Measurements from ENCODE around the gene KDM3B. TPM values are rescaled to one million over a fixed set of nuclear protein-coding genes. Genes with fewer than 3 reads are reported as not detected.

Gene KDM3B
- total and polyA plus RNA-seq, 2 experiments from 2014 or later: 25.8 to 86.6 TPM

DNA sequence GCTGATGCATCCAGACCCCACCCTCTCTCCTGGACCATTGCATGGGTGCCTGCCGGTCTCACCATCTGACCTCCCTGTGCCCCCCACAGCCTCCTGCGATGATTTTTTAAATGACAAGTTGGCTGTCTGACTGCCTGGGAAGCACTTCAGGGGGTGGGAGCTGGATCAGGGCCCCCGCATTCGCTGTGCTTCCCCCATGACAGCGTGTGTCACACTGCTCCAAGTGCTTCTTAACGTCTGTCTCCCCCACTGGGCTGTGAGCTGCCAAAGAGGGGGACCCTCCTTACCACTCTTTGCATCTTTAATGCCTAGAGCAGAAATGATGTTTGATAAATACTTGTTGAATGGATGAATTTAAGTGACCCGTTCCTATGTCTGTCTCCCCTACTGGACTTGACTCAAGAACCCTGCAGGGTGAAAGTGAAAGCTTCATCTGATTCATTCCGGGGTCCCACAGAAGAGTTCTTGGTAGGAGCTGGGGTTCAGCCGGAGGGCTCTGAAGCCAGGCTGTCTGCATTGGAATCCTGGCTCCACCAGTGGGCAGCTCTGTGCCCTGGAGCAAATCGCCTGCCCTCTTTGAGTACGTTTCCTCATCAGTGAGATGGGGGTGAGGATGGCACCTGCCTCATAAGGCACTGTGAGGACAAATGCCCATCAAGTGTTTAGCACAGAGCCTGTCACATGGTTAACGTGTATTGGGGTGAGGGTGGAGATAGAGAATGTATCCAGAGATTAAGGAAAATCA is 105.2 kb downstream of the KDM3B start:
- Mint-ChIP-seq H3K4me1 (peaks cover 37% of the 10 kb centered on the region), H3K36me3 (ENCODE audit: low read depth) (no peaks in the 10 kb centered on the region), H3K27me3 (ENCODE audit: insufficient read depth, low read depth, poor library complexity) (peaks cover 9% of the 10 kb centered on the region), H3K27ac (peak overlapping the region; percentile 64; the same call in 1 of the 2 replicates), H3K4me3 (no peak overlapping the region), H3K9me3 (no peaks in the 10 kb centered on the region; the same call in 2 of the 3 replicates)
- no peak overlapping the region for H3K4me3 ChIP-seq
- H3K79me2 ChIP-seq (replicated peaks; ENCODE audit: insufficient read depth): no peaks in the 10 kb centered on the region
- no peak overlapping the region; the same call in 1 of the 2 replicates for H2AFZ ChIP-seq
- no peak overlapping the region for H3K27ac ChIP-seq (ENCODE audit: low read depth)
- H3K4me1 ChIP-seq (ENCODE audit: insufficient read depth): peaks cover 5% of the 10 kb centered on the region; the same call in 1 of the 2 replicates
- ATAC-seq (peak; percentile 4; the same call in 1 of the 3 replicates), DNase-seq (ENCODE audit: low spot score) (no peak)
- no peaks in the 10 kb centered on the region for H3K9me2 ChIP-seq (ENCODE audit: insufficient read depth)
- no peaks in the 10 kb centered on the region for H3K36me3 ChIP-seq (ENCODE audit: insufficient read depth)
- H3F3A ChIP-seq (replicated peaks; ENCODE audit: low read depth): no peaks in the 10 kb centered on the region
- H3K4me2 ChIP-seq: no peak overlapping the region
- TF ChIP-seq ZNF331 (CRISPR knock-in tag; IDR thresholded peaks at IDR 0.05; ENCODE audit: low read depth) (no peak), EZH2phosphoT487 (IDR thresholded peaks at IDR 0.05; ENCODE audit: unreplicated experiment) (no peak)
- TF ChIP-seq, protein P1, sequence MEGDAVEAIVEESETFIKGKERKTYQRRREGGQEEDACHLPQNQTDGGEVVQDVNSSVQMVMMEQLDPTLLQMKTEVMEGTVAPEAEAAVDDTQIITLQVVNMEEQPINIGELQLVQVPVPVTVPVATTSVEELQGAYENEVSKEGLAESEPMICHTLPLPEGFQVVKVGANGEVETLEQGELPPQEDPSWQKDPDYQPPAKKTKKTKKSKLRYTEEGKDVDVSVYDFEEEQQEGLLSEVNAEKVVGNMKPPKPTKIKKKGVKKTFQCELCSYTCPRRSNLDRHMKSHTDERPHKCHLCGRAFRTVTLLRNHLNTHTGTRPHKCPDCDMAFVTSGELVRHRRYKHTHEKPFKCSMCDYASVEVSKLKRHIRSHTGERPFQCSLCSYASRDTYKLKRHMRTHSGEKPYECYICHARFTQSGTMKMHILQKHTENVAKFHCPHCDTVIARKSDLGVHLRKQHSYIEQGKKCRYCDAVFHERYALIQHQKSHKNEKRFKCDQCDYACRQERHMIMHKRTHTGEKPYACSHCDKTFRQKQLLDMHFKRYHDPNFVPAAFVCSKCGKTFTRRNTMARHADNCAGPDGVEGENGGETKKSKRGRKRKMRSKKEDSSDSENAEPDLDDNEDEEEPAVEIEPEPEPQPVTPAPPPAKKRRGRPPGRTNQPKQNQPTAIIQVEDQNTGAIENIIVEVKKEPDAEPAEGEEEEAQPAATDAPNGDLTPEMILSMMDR (conservative IDR thresholded peaks at IDR 0.05; ENCODE audit: low read depth in 2 of 2): 0 out of 4 replicates have a peak, but pooled peaks of 1 of the 2 experiments have one; percentile 7
- no peaks in the 10 kb centered on the region for H3K27me3 ChIP-seq (ENCODE audit: insufficient read depth)
- H4K20me1 ChIP-seq (replicated peaks; ENCODE audit: insufficient read depth): no peaks in the 10 kb centered on the region

DNA sequence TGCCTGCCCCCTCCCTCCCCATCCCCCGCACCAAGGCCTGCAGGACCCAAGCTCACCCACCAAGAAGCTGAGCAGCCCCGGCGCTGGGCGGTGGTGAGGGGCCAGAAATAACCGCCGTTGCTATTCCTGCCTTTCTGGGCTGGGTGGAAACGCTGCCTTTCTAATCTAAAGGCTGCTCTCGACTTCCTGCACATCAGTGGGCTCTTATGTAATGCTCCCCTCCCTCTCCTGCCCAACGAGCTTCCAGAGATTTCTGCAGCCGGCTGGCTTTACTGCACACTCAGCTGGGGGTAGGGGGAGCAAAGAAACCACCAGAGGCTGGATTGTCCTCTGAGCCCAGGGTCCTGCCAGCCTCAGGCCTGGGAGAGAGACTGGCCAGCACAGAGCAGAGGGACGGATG is 105.9 kb downstream of the KDM3B start:
- Histone ChIP-seq H2AFZ (no peak overlapping the region), H3F3A (replicated peaks; ENCODE audit: low read depth) (no peaks in the 10 kb centered on the region; the same call in 1 of the 2 replicates), H4K20me1 (replicated peaks; ENCODE audit: insufficient read depth) (no peaks in the 10 kb centered on the region), H3K27me3 (ENCODE audit: insufficient read depth) (no peaks in the 10 kb centered on the region), H3K79me2 (replicated peaks; ENCODE audit: insufficient read depth) (no peaks in the 10 kb centered on the region), H3K9me2 (ENCODE audit: insufficient read depth) (no peaks in the 10 kb centered on the region), H3K4me2 (no peak overlapping the region), H3K4me3 (no peak overlapping the region), H3K4me1 (ENCODE audit: insufficient read depth) (peaks cover 5% of the 10 kb centered on the region; the same call in 1 of the 2 replicates), H3K27ac (ENCODE audit: low read depth) (no peak overlapping the region), H3K36me3 (ENCODE audit: insufficient read depth) (no peaks in the 10 kb centered on the region)
- Mint-ChIP-seq H3K36me3 (ENCODE audit: low read depth) (no peaks in the 10 kb centered on the region), H3K4me3 (no peak overlapping the region), H3K4me1 (peaks cover 37% of the 10 kb centered on the region), H3K27me3 (ENCODE audit: insufficient read depth, low read depth, poor library complexity) (peaks cover 10% of the 10 kb centered on the region), H3K9me3 (no peaks in the 10 kb centered on the region; the same call in 2 of the 3 replicates), H3K27ac (no peak overlapping the region)
- ATAC-seq (no peak), DNase-seq (ENCODE audit: low spot score) (no peak)
- TF ChIP-seq, protein P2, sequence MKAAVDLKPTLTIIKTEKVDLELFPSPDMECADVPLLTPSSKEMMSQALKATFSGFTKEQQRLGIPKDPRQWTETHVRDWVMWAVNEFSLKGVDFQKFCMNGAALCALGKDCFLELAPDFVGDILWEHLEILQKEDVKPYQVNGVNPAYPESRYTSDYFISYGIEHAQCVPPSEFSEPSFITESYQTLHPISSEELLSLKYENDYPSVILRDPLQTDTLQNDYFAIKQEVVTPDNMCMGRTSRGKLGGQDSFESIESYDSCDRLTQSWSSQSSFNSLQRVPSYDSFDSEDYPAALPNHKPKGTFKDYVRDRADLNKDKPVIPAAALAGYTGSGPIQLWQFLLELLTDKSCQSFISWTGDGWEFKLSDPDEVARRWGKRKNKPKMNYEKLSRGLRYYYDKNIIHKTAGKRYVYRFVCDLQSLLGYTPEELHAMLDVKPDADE (IDR thresholded peaks at IDR 0.05): no peak
- no peak for TF ChIP-seq JUNB (IDR thresholded peaks at IDR 0.05; ENCODE audit: unreplicated experiment)

DNA sequence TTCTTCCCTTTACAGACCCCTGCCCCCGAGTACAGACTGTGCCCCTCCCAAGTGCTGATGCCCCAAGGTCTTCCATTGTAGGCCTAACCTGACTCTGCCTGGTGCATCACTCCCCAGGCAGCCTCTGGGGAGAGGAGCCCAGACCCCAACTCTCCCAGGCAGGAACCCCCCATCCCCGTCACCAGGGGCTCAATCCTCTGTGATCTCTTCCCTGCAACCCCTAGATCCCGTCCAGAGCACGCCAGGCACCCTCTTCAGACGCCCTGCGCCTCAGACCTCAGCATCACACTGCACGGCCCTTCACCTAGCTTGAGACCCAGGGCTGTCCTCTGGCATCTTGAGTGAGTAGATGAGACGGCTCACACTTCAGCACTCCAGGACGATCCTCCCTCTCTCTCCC is 106.4 kb downstream of the KDM3B start:
- no peak overlapping the region for H3K4me3 ChIP-seq
- no peaks in the 10 kb centered on the region for H4K20me1 ChIP-seq (replicated peaks; ENCODE audit: insufficient read depth)
- Mint-ChIP-seq H3K4me3 (no peak overlapping the region), H3K27me3 (ENCODE audit: insufficient read depth, low read depth, poor library complexity) (peaks cover 13% of the 10 kb centered on the region), H3K4me1 (peaks cover 34% of the 10 kb centered on the region), H3K9me3 (no peaks in the 10 kb centered on the region; the same call in 2 of the 3 replicates), H3K36me3 (ENCODE audit: low read depth) (no peaks in the 10 kb centered on the region), H3K27ac (no peak overlapping the region)
- H3K9me2 ChIP-seq (ENCODE audit: insufficient read depth): no peaks in the 10 kb centered on the region
- ATAC-seq: no peak
- H3K27me3 ChIP-seq (ENCODE audit: insufficient read depth): no peaks in the 10 kb centered on the region
- no peaks in the 10 kb centered on the region for H3K36me3 ChIP-seq (ENCODE audit: insufficient read depth)
- H3F3A ChIP-seq (replicated peaks; ENCODE audit: low read depth): no peaks in the 10 kb centered on the region; the same call in 1 of the 2 replicates
- H3K4me2 ChIP-seq: no peak overlapping the region
- peaks cover 5% of the 10 kb centered on the region; the same call in 1 of the 2 replicates for H3K4me1 ChIP-seq (ENCODE audit: insufficient read depth)
- no peak overlapping the region for H3K27ac ChIP-seq (ENCODE audit: low read depth)
- no peak for DNase-seq (ENCODE audit: low spot score)
- H2AFZ ChIP-seq: no peak overlapping the region
- H3K79me2 ChIP-seq (replicated peaks; ENCODE audit: insufficient read depth): no peaks in the 10 kb centered on the region
- TF ChIP-seq EZH2 (IDR thresholded peaks at IDR 0.05; ENCODE audit: low read depth, unreplicated experiment) (no peak), EZH2phosphoT487 (IDR thresholded peaks at IDR 0.05; ENCODE audit: unreplicated experiment) (no peak), ZNF114 (CRISPR knock-in tag; IDR thresholded peaks at IDR 0.05) (no peak), NANOG (IDR thresholded peaks at IDR 0.05; ENCODE audit: borderline replicate concordance) (no peak), JUNB (IDR thresholded peaks at IDR 0.05; ENCODE audit: unreplicated experiment) (no peak)
- TF ChIP-seq, protein P1 (conservative IDR thresholded peaks at IDR 0.05; ENCODE audit: low read depth in 2 of 2): no peak

Measured in GM23338 (cell line).